ENCODE measurements around the gene GPR87. TPM values are rescaled to one million over a fixed set of nuclear protein-coding genes. Genes with fewer than 3 reads are reported as not detected.

Gene GPR87
- total RNA-seq, 1 experiment from 2014 or later, result not detected

- Histone ChIP-seq H3K4me3 (ENCODE audit: low read depth, low read length, poor library complexity, severe bottlenecking) (no peak overlapping the region), H3K36me3 (ENCODE audit: insufficient read depth, low read length, poor library complexity, severe bottlenecking) (no peaks in the 10 kb centered on the region), H3K27ac (ENCODE audit: low read depth, low read length, poor library complexity, severe bottlenecking) (no peak overlapping the region), H3K27me3 (replicated peaks; ENCODE audit: insufficient read depth, low read depth, low read length, poor library complexity) (no peaks in the 10 kb centered on the region), H3K4me1 (ENCODE audit: insufficient read depth, low read length, poor library complexity, severe bottlenecking) (no peaks in the 10 kb centered on the region), H3K9me3 (ENCODE audit: low read depth, low read length, poor library complexity, severe bottlenecking) (no peaks in the 10 kb centered on the region)
- no TSS peak for BruUV-seq (replicated peaks)
- ChIA-PET POLR2A (ENCODE audit: low non-redundant PET) (no interaction called here), CTCF (no interaction called here)
- intact Hi-C loops (cut with micrococcal nuclease; ENCODE audit: unreplicated experiment), result no loop called here
- DNase-seq (ENCODE audit: low spot score), result no peak
- TF ChIP-seq, protein P1, sequence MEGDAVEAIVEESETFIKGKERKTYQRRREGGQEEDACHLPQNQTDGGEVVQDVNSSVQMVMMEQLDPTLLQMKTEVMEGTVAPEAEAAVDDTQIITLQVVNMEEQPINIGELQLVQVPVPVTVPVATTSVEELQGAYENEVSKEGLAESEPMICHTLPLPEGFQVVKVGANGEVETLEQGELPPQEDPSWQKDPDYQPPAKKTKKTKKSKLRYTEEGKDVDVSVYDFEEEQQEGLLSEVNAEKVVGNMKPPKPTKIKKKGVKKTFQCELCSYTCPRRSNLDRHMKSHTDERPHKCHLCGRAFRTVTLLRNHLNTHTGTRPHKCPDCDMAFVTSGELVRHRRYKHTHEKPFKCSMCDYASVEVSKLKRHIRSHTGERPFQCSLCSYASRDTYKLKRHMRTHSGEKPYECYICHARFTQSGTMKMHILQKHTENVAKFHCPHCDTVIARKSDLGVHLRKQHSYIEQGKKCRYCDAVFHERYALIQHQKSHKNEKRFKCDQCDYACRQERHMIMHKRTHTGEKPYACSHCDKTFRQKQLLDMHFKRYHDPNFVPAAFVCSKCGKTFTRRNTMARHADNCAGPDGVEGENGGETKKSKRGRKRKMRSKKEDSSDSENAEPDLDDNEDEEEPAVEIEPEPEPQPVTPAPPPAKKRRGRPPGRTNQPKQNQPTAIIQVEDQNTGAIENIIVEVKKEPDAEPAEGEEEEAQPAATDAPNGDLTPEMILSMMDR (conservative IDR thresholded peaks at IDR 0.05; ENCODE audit: low read depth, low read length), result no peak
- no peak for TF ChIP-seq EZH2 (IDR thresholded peaks at IDR 0.05; ENCODE audit: borderline replicate concordance, low read depth, low read length, poor library complexity, severe bottlenecking)
Measured at GRCh38 chr3:151314137-151314536, 2.5 kb downstream of the GPR87 start.

GRCh38 chr3:151312972-151313371 lies 3.6 kb downstream of the GPR87 start:
- TF ChIP-seq, protein P1 (conservative IDR thresholded peaks at IDR 0.05; ENCODE audit: low read depth, low read length), result no peak
- TF ChIP-seq EZH2 (IDR thresholded peaks at IDR 0.05; ENCODE audit: borderline replicate concordance, low read depth, low read length, poor library complexity, severe bottlenecking), result no peak
- intact Hi-C loops (cut with micrococcal nuclease; ENCODE audit: unreplicated experiment), result no loop called here
- Histone ChIP-seq H3K36me3 (ENCODE audit: insufficient read depth, low read length, poor library complexity, severe bottlenecking) (no peaks in the 10 kb centered on the region), H3K27me3 (replicated peaks; ENCODE audit: insufficient read depth, low read depth, low read length, poor library complexity) (no peaks in the 10 kb centered on the region), H3K4me1 (ENCODE audit: insufficient read depth, low read length, poor library complexity, severe bottlenecking) (no peaks in the 10 kb centered on the region), H3K9me3 (ENCODE audit: low read depth, low read length, poor library complexity, severe bottlenecking) (no peaks in the 10 kb centered on the region), H3K4me3 (ENCODE audit: low read depth, low read length, poor library complexity, severe bottlenecking) (no peak overlapping the region), H3K27ac (ENCODE audit: low read depth, low read length, poor library complexity, severe bottlenecking) (no peak overlapping the region)
- no TSS peak for BruUV-seq (replicated peaks)
- no peak for DNase-seq (ENCODE audit: low spot score)
- POLR2A ChIA-PET (ENCODE audit: low non-redundant PET), result no interaction called here
- CTCF ChIA-PET, result no interaction called here

GRCh38 chr3:151309566-151309965 lies 7.1 kb downstream of the GPR87 start:
- Histone ChIP-seq H3K4me3 (ENCODE audit: low read depth, low read length, poor library complexity, severe bottlenecking) (no peak overlapping the region), H3K9me3 (ENCODE audit: low read depth, low read length, poor library complexity, severe bottlenecking) (no peaks in the 10 kb centered on the region), H3K4me1 (ENCODE audit: insufficient read depth, low read length, poor library complexity, severe bottlenecking) (no peaks in the 10 kb centered on the region), H3K36me3 (ENCODE audit: insufficient read depth, low read length, poor library complexity, severe bottlenecking) (no peaks in the 10 kb centered on the region), H3K27me3 (replicated peaks; ENCODE audit: insufficient read depth, low read depth, low read length, poor library complexity) (no peaks in the 10 kb centered on the region), H3K27ac (ENCODE audit: low read depth, low read length, poor library complexity, severe bottlenecking) (no peak overlapping the region)
- DNase-seq (ENCODE audit: low spot score), result no peak
- BruUV-seq (replicated peaks), result no TSS peak
- POLR2A ChIA-PET (ENCODE audit: low non-redundant PET), result no interaction called here
- TF ChIP-seq, protein P1 (conservative IDR thresholded peaks at IDR 0.05; ENCODE audit: low read depth, low read length), result no peak
- TF ChIP-seq EZH2 (IDR thresholded peaks at IDR 0.05; ENCODE audit: borderline replicate concordance, low read depth, low read length, poor library complexity, severe bottlenecking), result no peak
- CTCF ChIA-PET, result no interaction called here
- intact Hi-C loops (cut with micrococcal nuclease; ENCODE audit: unreplicated experiment), result no loop called here
